Astrocyte (in vitro differentiated cells and primary cell): ENCODE measurements around the gene DPEP1.

Source experiments
- EZH2 ChIP-seq: IDR thresholded peaks from 2 replicates; pipeline ENCODE4 v1.6.1; 2012; ENCODE audit warnings: mild to moderate bottlenecking, low read length, inconsistent platforms; ENCODE audit not compliant: insufficient read depth
- TF ChIP-seq, protein P1 (sequence below): IDR thresholded peaks from 2 replicates; pipeline ENCODE4 v1.5.1; 2011; ENCODE audit warnings: low read depth, mild to moderate bottlenecking, inconsistent platforms, low read length, moderate library complexity; ENCODE audit not compliant: insufficient read depth

DNA sequence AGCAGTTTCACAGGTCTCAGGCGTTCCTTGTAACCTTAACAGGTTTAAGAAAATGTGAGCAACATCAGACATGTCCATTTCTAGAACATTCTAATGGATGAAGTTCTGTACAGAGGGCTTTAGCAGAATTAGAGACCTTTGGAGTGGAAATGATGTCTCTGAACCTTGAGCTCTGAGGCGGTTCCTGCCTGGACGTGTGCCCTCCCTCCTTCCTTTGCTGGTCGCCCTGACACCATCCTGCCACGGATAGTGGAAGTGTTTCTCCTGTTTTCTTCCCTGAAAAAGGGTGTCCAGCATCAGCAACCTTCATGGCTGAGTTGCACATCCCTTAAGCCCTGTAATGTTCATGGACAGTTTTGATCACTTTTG, 55.3 kb downstream of the DPEP1 start:
- TF ChIP-seq, protein P1, sequence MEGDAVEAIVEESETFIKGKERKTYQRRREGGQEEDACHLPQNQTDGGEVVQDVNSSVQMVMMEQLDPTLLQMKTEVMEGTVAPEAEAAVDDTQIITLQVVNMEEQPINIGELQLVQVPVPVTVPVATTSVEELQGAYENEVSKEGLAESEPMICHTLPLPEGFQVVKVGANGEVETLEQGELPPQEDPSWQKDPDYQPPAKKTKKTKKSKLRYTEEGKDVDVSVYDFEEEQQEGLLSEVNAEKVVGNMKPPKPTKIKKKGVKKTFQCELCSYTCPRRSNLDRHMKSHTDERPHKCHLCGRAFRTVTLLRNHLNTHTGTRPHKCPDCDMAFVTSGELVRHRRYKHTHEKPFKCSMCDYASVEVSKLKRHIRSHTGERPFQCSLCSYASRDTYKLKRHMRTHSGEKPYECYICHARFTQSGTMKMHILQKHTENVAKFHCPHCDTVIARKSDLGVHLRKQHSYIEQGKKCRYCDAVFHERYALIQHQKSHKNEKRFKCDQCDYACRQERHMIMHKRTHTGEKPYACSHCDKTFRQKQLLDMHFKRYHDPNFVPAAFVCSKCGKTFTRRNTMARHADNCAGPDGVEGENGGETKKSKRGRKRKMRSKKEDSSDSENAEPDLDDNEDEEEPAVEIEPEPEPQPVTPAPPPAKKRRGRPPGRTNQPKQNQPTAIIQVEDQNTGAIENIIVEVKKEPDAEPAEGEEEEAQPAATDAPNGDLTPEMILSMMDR: no peak
- no peak for TF ChIP-seq EZH2
